ENCODE results near the gene GDF7.

The GDF7 gene

DNA sequence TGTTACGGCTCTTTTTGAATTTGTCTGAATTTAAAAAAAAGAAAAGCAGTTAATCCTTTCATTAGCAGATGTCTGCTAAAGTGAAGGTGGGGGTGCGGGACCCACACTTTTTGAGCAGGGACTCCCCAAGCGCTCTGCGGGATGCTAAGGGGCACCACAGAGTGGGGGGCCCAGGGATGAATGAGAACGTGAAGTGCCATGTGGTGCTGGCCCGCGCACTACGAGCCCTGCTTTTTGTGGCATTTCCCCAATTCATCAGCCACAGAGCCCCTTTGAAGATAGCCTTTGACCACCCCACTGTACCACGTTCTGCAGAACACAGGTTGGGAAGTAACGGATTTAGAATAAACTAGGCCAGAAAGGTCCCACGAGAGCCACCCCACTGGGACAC is 44.7 kb upstream of the GDF7 start:
- Histone ChIP-seq H3K36me3 (ENCODE audit: control insufficient read depth, insufficient read depth, low read length) (no peaks in the 10 kb centered on the region), H3K9ac (no peak overlapping the region), H3K9me3 (ENCODE audit: control insufficient read depth, low read length) (no peaks in the 10 kb centered on the region), H2AFZ (no peak overlapping the region), H3K27ac (no peak overlapping the region), H3K27me3 (ENCODE audit: control insufficient read depth, insufficient read depth, low read length) (no peaks in the 10 kb centered on the region), H3K4me2 (ENCODE audit: low read length) (no peak overlapping the region), H3K4me1 (peaks cover 9% of the 10 kb centered on the region), H3K79me2 (no peaks in the 10 kb centered on the region), H3K4me3 (ENCODE audit: low read depth, low read length) (no peak overlapping the region)
- TF ChIP-seq, protein P1, sequence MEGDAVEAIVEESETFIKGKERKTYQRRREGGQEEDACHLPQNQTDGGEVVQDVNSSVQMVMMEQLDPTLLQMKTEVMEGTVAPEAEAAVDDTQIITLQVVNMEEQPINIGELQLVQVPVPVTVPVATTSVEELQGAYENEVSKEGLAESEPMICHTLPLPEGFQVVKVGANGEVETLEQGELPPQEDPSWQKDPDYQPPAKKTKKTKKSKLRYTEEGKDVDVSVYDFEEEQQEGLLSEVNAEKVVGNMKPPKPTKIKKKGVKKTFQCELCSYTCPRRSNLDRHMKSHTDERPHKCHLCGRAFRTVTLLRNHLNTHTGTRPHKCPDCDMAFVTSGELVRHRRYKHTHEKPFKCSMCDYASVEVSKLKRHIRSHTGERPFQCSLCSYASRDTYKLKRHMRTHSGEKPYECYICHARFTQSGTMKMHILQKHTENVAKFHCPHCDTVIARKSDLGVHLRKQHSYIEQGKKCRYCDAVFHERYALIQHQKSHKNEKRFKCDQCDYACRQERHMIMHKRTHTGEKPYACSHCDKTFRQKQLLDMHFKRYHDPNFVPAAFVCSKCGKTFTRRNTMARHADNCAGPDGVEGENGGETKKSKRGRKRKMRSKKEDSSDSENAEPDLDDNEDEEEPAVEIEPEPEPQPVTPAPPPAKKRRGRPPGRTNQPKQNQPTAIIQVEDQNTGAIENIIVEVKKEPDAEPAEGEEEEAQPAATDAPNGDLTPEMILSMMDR (IDR thresholded peaks at IDR 0.05): no peak

DNA sequence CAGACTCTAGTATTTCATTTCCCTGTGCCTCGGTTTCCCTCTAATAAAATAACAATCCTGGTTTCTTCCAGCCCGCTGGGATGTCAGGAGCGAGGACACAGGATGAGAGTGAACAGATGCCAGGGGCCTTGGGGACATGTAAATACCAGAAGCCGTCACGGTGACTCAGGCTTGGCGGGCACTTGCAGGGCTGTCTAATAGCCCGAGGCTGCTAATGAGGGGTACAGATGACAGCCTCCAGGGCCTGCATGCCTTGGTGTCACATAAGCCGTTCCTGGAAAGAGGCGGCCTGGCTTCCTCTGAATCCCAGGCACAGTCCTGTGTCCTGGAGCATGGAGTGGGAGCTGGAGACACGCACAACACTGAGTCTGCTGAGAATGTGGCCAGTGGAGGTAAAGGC is 44.2 kb upstream of the GDF7 start:
- TF ChIP-seq, protein P1 (IDR thresholded peaks at IDR 0.05): no peak
- Histone ChIP-seq H3K36me3 (ENCODE audit: control insufficient read depth, insufficient read depth, low read length) (no peaks in the 10 kb centered on the region), H3K27ac (no peak overlapping the region), H3K4me1 (peaks cover 7% of the 10 kb centered on the region), H3K79me2 (no peaks in the 10 kb centered on the region), H2AFZ (no peak overlapping the region), H3K9ac (no peak overlapping the region), H3K4me2 (ENCODE audit: low read length) (no peak overlapping the region), H3K9me3 (ENCODE audit: control insufficient read depth, low read length) (no peaks in the 10 kb centered on the region), H3K27me3 (ENCODE audit: control insufficient read depth, insufficient read depth, low read length) (no peaks in the 10 kb centered on the region), H3K4me3 (ENCODE audit: low read depth, low read length) (no peak overlapping the region)

DNA sequence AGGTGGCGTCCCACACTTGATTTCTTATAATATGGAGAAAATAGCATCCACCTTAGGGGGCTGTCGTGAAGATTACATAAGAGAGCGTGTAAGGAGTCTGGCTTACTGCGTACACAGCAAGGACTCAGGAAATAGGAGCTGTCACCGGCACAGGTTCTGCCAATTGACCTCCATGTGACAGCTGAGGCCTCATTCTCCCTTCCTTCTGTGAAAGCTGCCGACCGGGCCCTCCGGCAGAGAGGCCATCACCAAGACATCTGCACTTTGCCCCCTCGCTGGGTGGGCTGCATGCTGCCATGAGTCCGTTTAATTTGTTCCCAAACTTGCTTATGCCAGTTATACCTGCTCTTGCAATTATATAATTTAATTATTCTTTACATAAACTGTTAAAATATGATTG is 43.7 kb upstream of the GDF7 start:
- H3K27ac ChIP-seq: no peak overlapping the region
- no peaks in the 10 kb centered on the region for H3K36me3 ChIP-seq (ENCODE audit: control insufficient read depth, insufficient read depth, low read length)
- H3K79me2 ChIP-seq: peaks cover 2% of the 10 kb centered on the region
- H3K27me3 ChIP-seq (ENCODE audit: control insufficient read depth, insufficient read depth, low read length): no peaks in the 10 kb centered on the region
- no peak overlapping the region for H3K4me2 ChIP-seq (ENCODE audit: low read length)
- TF ChIP-seq, protein P1 (IDR thresholded peaks at IDR 0.05): no peak
- no peak overlapping the region for H2AFZ ChIP-seq
- peaks cover 2% of the 10 kb centered on the region for H3K4me1 ChIP-seq
- H3K9ac ChIP-seq: no peak overlapping the region
- no peaks in the 10 kb centered on the region for H3K9me3 ChIP-seq (ENCODE audit: control insufficient read depth, low read length)
- H3K4me3 ChIP-seq (ENCODE audit: low read depth, low read length): no peak overlapping the region

DNA sequence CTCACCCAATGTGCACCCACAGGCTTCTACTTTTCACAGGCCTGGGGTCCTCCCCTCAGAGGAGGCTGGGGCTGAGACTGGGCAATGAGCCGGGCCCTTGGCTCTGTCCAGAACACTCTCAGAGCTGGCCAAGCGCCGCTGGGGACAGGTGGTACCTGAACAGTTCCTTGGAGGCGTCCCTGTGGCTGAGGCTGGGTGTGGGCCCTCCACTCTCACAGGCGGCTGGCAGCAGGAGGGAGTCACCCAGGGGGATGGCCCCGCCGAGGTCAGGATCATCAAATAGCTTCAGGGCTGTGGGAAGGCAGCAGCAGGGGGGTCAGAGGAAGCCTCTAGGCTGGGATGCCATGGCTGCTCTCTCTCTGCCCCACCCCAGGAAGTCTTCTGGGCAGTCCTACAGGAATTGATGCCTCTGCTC is 43.2 kb upstream of the GDF7 start:
- Histone ChIP-seq H2AFZ (no peak overlapping the region), H3K27ac (no peak overlapping the region), H3K9me3 (ENCODE audit: control insufficient read depth, low read length) (no peaks in the 10 kb centered on the region), H3K9ac (no peak overlapping the region), H3K4me3 (ENCODE audit: low read depth, low read length) (no peak overlapping the region), H3K79me2 (peaks cover 5% of the 10 kb centered on the region), H3K27me3 (ENCODE audit: control insufficient read depth, insufficient read depth, low read length) (no peaks in the 10 kb centered on the region), H3K4me2 (ENCODE audit: low read length) (no peak overlapping the region), H3K4me1 (no peaks in the 10 kb centered on the region), H3K36me3 (ENCODE audit: control insufficient read depth, insufficient read depth, low read length) (no peaks in the 10 kb centered on the region)
- TF ChIP-seq, protein P1 (IDR thresholded peaks at IDR 0.05): no peak

DNA sequence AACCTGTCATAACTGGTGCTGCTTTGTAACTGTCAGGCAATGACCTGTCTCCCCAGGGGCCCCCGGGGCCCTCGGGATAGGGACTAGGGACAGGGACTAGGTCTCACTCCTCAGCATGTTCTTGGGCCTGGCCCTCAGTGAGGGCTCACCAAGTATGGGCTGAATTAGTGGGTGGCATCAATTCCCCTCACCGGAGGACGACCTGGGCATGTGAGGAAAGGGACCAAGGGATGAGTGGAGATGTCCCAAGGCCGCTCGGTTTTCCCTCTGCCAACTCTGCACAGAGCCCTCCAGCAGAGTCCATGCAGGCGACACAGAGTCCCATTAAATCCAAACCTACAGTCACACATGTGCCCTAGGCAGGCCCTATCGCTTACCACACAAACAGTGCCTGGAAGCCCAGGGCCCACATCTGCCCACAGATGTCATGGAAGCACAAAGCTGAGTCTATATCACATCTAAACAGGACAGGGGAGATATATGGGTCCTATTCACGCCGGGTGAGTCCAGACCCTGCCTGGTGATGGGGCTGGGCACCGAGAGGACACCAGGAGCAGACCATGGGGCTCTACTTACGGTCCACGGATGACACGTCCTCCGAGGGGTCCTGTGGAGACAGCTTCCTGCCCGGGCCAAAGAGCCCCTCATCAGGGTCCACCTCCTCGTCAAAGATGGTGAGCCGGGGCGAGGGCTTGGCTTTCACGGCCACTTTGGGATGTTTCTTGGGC is 42.6 kb upstream of the GDF7 start:
- H3K79me2 ChIP-seq: peaks cover 7% of the 10 kb centered on the region
- no peaks in the 10 kb centered on the region for H3K36me3 ChIP-seq (ENCODE audit: control insufficient read depth, insufficient read depth, low read length)
- TF ChIP-seq, protein P1 (IDR thresholded peaks at IDR 0.05): no peak
- no peak overlapping the region for H3K9ac ChIP-seq
- H2AFZ ChIP-seq: no peak overlapping the region
- no peak overlapping the region for H3K27ac ChIP-seq
- no peaks in the 10 kb centered on the region for H3K9me3 ChIP-seq (ENCODE audit: control insufficient read depth, low read length)
- no peak overlapping the region for H3K4me2 ChIP-seq (ENCODE audit: low read length)
- no peaks in the 10 kb centered on the region for H3K4me1 ChIP-seq
- H3K4me3 ChIP-seq (ENCODE audit: low read depth, low read length): no peak overlapping the region
- no peaks in the 10 kb centered on the region for H3K27me3 ChIP-seq (ENCODE audit: control insufficient read depth, insufficient read depth, low read length)

Measured in parathyroid adenoma (tissue), 2 donors.